Stomach (tissue), 4 donors: ENCODE data around the gene MAPK4.

Source experiments
- POLR2A ChIP-seq, 4 donors: fragments of 450-650 bp; IDR thresholded peaks; one replicate each; pipeline ENCODE4 v1.6.1; 2016; ENCODE audit warnings: antibody characterized with exemption in 4 of 4, control low read depth in 2 of 4, mild to moderate bottlenecking in 1 of 4, moderate library complexity in 1 of 4
- TF ChIP-seq, protein P1 (sequence below), 7 experiments: fragments of 450-650 bp in 4 of 7; fragments of 200-600 bp in 3 of 7; sonication (generic) in 3 of 7; IDR thresholded peaks; one replicate each; pipeline ENCODE4 v1.5.1; 2016 to 2019; ENCODE audit warnings: antibody characterized with exemption in 7 of 7, control low read depth in 2 of 7, mild to moderate bottlenecking in 1 of 7

DNA sequence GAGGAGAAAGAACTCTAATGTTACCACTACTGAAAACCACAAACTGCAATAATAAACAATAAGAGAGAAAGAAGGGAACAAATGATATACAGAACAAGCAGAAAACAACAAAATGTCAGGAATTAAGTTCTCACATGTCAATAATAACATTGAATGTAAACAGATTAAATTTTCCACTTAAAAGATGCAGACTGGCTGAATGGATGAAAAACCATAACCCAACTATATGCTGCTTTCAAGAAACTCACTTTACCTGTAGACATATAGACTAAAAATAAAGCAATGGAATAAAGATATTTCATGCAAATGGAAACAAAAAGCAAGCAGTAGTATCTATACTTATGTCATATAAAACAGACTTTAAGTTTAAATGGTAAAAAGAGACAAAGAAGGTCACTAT is 209.6 kb downstream of the MAPK4 start:
- TF ChIP-seq, protein P1, sequence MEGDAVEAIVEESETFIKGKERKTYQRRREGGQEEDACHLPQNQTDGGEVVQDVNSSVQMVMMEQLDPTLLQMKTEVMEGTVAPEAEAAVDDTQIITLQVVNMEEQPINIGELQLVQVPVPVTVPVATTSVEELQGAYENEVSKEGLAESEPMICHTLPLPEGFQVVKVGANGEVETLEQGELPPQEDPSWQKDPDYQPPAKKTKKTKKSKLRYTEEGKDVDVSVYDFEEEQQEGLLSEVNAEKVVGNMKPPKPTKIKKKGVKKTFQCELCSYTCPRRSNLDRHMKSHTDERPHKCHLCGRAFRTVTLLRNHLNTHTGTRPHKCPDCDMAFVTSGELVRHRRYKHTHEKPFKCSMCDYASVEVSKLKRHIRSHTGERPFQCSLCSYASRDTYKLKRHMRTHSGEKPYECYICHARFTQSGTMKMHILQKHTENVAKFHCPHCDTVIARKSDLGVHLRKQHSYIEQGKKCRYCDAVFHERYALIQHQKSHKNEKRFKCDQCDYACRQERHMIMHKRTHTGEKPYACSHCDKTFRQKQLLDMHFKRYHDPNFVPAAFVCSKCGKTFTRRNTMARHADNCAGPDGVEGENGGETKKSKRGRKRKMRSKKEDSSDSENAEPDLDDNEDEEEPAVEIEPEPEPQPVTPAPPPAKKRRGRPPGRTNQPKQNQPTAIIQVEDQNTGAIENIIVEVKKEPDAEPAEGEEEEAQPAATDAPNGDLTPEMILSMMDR (IDR thresholded peaks at IDR 0.05) = no peak
- TF ChIP-seq POLR2A (IDR thresholded peaks at IDR 0.05) = no peak
